GM12874 (cell line): ENCODE results near the gene PTPRD.

Experiments
- TF ChIP-seq, protein P1 (sequence below): IDR thresholded peaks from 2 replicates; pipeline ENCODE4 v1.5.1; 2011; ENCODE audit warnings: low read depth, mild to moderate bottlenecking, control low read depth, low read length, moderate library complexity; ENCODE audit not compliant: insufficient read depth

PTPRD gene

DNA sequence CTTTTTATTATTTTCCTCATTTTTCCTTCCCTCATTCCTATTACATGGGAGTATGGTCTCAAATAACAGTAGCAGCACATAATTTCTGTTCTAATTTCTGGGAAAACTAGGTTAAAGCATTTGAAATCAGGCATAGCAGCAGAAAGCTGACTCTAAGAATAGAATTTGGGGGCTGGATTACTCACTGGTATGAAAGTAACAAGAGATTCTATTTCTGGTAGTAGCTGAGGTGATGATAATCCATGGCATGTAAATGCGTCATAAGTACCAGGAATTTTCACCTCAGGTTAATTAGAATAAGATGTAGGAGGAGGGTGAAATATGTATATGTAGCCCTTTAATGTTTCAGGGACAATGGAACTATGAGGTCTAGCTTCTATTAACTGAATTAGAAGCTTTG lies 662.0 kb downstream of the PTPRD start:
- TF ChIP-seq, protein P1, sequence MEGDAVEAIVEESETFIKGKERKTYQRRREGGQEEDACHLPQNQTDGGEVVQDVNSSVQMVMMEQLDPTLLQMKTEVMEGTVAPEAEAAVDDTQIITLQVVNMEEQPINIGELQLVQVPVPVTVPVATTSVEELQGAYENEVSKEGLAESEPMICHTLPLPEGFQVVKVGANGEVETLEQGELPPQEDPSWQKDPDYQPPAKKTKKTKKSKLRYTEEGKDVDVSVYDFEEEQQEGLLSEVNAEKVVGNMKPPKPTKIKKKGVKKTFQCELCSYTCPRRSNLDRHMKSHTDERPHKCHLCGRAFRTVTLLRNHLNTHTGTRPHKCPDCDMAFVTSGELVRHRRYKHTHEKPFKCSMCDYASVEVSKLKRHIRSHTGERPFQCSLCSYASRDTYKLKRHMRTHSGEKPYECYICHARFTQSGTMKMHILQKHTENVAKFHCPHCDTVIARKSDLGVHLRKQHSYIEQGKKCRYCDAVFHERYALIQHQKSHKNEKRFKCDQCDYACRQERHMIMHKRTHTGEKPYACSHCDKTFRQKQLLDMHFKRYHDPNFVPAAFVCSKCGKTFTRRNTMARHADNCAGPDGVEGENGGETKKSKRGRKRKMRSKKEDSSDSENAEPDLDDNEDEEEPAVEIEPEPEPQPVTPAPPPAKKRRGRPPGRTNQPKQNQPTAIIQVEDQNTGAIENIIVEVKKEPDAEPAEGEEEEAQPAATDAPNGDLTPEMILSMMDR: no peak

DNA sequence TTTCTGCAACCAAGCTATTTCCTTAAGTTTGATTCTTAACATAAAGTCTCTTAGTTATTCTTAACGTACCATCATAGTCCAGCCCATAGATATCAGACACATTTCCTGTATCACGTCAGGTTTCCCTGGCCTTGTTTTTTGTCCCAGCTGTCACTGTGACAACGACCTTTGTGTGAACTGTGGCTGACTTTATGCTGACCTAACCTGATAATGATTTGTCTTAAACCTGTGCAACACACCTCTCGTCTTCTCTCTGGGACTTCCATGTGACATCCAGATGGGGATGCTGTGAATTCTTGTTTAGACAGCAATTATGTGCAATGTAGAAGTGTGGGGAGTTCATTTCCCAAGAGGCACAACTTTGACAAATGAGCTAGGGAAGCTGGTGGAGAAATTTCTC lies 662.8 kb downstream of the PTPRD start:
- TF ChIP-seq, protein P1: no peak

DNA sequence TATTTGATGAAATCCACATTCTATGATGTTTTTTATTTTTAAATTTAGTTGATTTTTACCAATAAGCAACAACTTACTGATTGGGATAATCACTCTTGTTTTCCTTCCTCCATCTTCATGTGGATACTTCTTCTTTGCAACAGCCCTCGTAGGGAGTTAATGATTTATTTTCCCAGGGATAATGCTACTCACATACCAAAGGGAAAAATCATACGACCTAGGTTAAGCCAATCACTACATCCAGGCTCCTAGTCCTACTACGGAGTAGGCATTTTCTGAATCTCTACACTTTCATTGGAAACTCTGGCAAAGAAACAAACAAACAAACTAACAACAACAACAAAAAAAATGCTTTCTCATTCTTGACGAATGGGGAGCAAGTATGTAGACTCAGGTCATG lies 663.4 kb downstream of the PTPRD start:
- TF ChIP-seq, protein P1: no peak

DNA sequence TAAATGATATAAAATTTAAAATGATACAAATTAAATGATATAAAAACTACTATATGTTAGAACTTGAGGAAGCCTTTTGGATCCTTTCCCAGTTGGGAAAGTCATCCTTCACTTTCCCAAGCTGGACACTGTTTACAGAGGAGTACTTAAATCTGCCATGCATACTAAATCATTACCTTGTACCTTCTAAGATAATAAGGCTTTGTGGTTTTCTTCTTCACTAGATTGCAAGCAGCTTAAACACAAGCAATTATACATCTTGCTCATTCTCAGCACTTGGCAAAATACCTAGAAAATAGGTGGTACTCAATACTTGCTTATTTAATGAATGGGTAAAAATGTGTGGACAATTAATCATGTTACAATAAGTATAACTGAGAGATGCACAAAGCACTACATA lies 666.8 kb downstream of the PTPRD start:
- TF ChIP-seq, protein P1: no peak

DNA sequence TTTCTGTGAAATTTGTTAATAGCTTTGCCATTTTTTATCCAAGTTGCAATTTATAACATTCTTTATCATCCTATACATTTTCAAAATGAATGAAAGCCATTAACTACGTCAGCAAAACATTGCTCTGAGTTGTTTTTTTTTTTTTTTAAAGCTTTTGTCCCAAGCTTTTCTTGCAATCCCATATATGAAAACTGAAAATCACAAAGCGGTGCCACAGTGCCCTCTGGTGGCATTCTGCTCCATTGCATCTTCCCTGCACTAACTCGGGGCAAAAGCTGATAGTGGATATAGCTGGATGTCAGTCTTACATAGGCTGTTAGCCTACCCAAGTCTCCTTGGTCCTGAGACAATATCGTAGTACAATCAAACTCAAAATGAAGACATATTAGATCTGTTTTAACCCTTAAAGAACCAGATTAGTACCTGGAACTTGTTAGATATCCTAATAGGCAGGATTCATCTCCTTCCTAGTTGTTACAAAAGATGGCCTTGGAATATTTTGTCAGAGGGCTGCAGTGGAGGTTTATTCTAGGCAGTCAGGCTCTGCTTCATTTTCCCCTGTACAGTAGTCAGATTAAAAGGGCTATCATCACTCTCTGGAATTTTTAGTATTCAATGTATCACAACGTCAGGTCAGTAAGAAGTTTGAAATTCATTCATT lies 669.9 kb downstream of the PTPRD start:
- TF ChIP-seq, protein P1: peak; percentile 85

DNA sequence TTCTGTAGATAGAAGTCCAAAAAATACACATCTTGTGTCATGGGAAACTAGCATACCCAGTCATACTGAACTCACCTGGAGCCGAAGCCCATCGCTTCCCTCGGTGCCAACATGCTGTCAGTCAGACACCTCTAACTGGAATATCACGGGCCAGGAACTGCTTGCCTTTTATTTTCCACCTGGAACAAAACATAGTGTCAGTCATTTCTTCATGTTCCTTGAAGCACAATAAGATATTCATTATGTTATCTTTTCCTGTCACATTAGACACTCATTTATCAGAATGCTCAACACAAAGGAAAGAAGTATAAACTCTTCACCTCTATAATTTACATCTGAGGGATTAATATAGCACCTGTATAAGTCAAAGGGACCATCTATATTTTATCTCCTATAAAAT lies 674.4 kb downstream of the PTPRD start:
- TF ChIP-seq, protein P1: no peak

DNA sequence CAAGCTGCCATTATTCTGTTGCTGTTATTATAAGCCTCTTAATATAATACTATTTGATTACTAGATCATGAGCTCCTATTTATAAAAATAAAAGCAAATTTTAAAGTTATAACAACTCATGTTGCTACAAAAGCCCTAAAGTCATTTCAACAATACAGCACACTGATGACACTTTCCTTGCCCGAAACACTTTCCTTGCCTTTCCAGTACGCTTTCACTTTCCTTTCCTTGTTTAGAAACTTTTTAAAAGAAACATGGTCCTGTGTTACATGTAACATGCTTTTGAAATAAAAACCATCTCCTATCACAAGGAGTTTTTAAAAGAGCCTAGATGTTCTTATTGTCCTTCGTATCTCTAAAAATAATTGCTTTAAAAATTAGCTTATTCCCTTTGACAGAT lies 688.4 kb downstream of the PTPRD start:
- TF ChIP-seq, protein P1: no peak

DNA sequence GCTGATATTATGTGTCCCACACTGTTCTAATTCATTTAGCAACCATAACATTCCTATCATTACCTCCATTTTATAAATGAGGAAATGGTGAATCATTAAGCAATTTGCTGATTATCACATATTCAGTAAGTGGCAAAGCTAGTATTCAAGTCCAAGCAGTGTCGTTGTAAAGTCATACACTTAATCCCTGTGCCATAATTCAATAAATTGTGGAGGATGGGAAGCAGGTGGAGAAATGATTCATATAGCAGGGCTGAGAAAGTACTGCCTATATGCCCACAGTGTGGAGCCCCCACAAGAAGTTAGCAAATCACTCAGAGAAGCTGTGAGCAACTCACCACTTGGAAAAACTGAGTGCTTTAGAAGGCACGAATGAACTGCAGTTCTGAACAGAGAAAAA lies 691.0 kb downstream of the PTPRD start:
- TF ChIP-seq, protein P1: no peak
